ENCODE data around the gene VWA5A. TPM values are rescaled to one million over a fixed set of nuclear protein-coding genes. Genes with fewer than 3 reads are reported as not detected.

VWA5A gene
- total and polyA plus RNA-seq, 9 donors, result 9.9 to 27.5 (median 16.7) TPM

DNA sequence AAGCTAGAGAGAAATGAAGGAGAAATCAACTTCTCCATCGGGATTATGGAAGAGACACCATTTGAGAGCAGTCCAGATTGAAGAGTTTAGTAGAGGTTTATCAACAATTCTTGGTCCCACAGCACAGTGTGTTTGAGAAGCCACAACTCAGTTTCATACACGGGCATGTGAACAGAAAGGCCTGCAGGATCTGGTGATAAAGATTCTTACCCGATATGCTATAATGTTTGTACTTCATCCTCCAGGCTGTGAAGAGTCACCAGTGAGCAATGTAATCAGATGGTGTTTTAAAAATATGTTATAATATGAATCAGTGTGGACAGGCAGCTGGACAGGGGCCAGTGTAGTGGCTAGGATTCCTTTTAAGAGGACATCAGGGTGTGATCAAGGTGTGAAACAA, 29.7 kb upstream of the VWA5A start:
- H3K27me3 ChIP-seq, result no peaks in the 10 kb centered on the region
- H3K4me1 ChIP-seq (ENCODE audit: insufficient read depth), result no peaks in the 10 kb centered on the region
- intact Hi-C loops (cut with DNase I), result no loop called here
- no peaks in the 10 kb centered on the region for H3K9me3 ChIP-seq
- 75 to 83% (median 80%) methylated on average over 3 of the region's 3 CpGs for WGBS, 3 donors
- no peaks in the 10 kb centered on the region for H3K36me3 ChIP-seq
- TF ChIP-seq POLR2A (IDR thresholded peaks at IDR 0.05), result no peak
- no peak for TF ChIP-seq EP300 (IDR thresholded peaks at IDR 0.05)
- TF ChIP-seq, protein P1, sequence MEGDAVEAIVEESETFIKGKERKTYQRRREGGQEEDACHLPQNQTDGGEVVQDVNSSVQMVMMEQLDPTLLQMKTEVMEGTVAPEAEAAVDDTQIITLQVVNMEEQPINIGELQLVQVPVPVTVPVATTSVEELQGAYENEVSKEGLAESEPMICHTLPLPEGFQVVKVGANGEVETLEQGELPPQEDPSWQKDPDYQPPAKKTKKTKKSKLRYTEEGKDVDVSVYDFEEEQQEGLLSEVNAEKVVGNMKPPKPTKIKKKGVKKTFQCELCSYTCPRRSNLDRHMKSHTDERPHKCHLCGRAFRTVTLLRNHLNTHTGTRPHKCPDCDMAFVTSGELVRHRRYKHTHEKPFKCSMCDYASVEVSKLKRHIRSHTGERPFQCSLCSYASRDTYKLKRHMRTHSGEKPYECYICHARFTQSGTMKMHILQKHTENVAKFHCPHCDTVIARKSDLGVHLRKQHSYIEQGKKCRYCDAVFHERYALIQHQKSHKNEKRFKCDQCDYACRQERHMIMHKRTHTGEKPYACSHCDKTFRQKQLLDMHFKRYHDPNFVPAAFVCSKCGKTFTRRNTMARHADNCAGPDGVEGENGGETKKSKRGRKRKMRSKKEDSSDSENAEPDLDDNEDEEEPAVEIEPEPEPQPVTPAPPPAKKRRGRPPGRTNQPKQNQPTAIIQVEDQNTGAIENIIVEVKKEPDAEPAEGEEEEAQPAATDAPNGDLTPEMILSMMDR (IDR thresholded peaks at IDR 0.05), result no peak
- no peak for DNase-seq
- H3K4me3 ChIP-seq, result no peak overlapping the region
- H3K27ac ChIP-seq, result no peak overlapping the region

DNA sequence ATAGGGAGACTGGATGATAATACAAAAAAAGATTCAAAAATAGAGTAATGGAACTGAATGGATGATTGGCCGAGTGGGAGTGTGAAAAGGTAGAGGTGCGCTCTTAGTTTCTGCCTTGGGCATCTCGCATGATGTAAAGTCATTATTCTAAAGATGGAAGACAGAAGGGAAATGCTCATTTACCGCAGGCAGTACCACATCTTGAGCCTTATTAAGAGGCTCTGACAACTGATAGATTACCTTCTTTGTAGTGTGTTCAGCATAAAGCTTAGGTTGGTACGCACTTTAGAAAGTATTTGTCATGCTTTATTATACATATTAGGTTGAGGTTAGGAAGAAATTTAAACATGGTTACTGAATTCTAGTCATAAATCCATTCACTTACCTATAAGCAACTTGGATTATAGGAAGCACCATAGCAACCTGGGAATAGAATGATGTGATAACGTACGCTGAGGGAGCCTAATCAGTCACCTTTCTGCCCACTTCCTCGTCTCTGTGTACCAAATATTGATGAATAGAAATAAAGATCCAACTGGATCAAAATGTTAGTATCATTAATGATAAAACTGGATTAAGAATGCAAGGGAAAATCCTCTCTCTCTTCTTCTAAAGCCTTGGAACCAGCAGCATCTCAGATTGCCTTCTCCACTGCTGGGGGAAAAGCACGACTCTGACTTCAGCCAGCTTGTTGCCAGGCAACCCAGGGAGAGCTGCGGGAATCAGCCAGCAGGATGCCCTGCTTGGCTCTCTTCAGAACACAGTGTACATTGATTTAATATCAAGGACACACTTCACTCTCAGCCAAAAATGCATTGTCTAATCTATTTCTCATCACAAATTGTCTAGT, 29.0 kb upstream of the VWA5A start:
- H3K36me3 ChIP-seq, result no peaks in the 10 kb centered on the region
- H3K4me3 ChIP-seq, result no peak overlapping the region
- no peaks in the 10 kb centered on the region for H3K9me3 ChIP-seq
- H3K4me1 ChIP-seq (ENCODE audit: insufficient read depth), result no peaks in the 10 kb centered on the region
- intact Hi-C loops (cut with DNase I), result no loop called here
- no peaks in the 10 kb centered on the region for H3K27me3 ChIP-seq
- TF ChIP-seq EP300 (IDR thresholded peaks at IDR 0.05) (no peak), POLR2A (IDR thresholded peaks at IDR 0.05) (no peak)
- TF ChIP-seq, protein P1 (IDR thresholded peaks at IDR 0.05), result no peak
- DNase-seq, result no peak
- no peak overlapping the region for H3K27ac ChIP-seq
- WGBS, 3 donors, result 55 to 63% (median 61%) methylated on average over 10 of the region's 10 CpGs

DNA sequence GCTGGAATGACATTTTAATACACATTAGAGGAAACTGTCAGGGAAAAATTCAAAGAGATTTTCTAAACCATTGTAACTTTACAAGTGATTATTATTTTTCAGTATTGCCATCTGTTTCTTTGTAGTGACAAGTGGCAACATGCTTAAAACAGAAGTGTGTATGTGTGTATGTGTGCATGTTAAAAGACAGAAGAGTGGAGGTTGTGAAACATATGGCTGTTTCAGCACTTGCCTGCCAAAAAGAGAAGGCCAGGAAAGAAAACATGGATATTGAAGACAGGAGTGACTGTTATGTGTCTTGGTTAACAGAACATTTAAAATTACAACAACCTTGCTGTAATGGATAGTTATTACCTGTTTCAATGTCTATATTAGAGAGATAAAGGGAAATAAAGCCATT, 24.3 kb upstream of the VWA5A start:
- H3K4me1 ChIP-seq (ENCODE audit: insufficient read depth), result no peaks in the 10 kb centered on the region
- no peaks in the 10 kb centered on the region for H3K27me3 ChIP-seq
- H3K9me3 ChIP-seq, result no peaks in the 10 kb centered on the region
- no peaks in the 10 kb centered on the region for H3K36me3 ChIP-seq
- no peak overlapping the region for H3K27ac ChIP-seq
- no peak for DNase-seq
- intact Hi-C loops (cut with DNase I), result no loop called here
- H3K4me3 ChIP-seq, result no peak overlapping the region
- TF ChIP-seq, protein P1 (IDR thresholded peaks at IDR 0.05), result no peak
- TF ChIP-seq EP300 (IDR thresholded peaks at IDR 0.05), result no peak
- TF ChIP-seq POLR2A (IDR thresholded peaks at IDR 0.05), result no peak

DNA sequence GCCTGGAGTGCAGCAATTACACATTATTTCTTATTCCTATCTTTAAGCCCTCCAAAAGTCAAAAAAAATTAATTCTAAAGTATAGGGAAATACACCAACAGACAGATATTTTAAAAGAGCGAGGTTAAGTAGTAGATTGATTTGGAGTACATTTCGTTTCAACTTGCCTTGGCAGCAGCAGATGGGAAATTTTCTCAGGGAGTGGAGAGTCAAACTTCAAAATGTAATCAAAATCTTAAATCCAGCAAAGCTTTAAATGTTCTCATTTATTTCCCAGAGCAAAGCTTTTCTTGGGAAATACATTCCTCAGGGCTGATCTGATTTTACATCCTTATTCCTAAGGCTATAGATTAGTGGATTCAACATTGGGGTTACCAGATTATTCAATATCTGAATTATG, 21.9 kb upstream of the VWA5A start:
- DNase-seq, result no peak
- TF ChIP-seq, protein P1 (IDR thresholded peaks at IDR 0.05), result no peak
- H3K9me3 ChIP-seq, result no peaks in the 10 kb centered on the region
- H3K4me3 ChIP-seq, result no peak overlapping the region
- H3K36me3 ChIP-seq, result no peaks in the 10 kb centered on the region
- H3K27ac ChIP-seq, result no peak overlapping the region
- no peaks in the 10 kb centered on the region for H3K4me1 ChIP-seq (ENCODE audit: insufficient read depth)
- 66 to 82% (median 74%) methylated on average over 2 of the region's 2 CpGs for WGBS, 3 donors
- H3K27me3 ChIP-seq, result no peaks in the 10 kb centered on the region
- intact Hi-C loops (cut with DNase I), result no loop called here
